HepG2 (cell line): ENCODE measurements around the gene POLR1C. TPM values are rescaled to one million over a fixed set of nuclear protein-coding genes. Genes with fewer than 3 reads are reported as not detected.

ENCODE experiments used
- CEBPB ChIP-seq: IDR thresholded peaks from 2 replicates; pipeline ENCODE4 v1.6.1; 2011; ENCODE audit warnings: low read depth, low read length, improper control_type of control experiment, borderline replicate concordance
- ELF1 ChIP-seq: sonication (generic); formaldehyde crosslinking; IDR thresholded peaks from 2 replicates; pipeline ENCODE4 v1.4.0; 2020; ENCODE audit warnings: missing genetic modification reagents
- FOXA1 ChIP-seq, 2 experiments: fragments of 450-650 bp in 1 of 2; sonication (generic) in 1 of 2; formaldehyde crosslinking in 1 of 2; IDR thresholded peaks; 2 replicates each; pipeline versions ENCODE4 v1.4.0 to v1.6.1; 2016 to 2020; ENCODE audit warnings: missing genetic modification reagents in 1 of 2
- HES4 ChIP-seq: sonication (generic); formaldehyde crosslinking; IDR thresholded peaks from 2 replicates; pipeline ENCODE4 v1.9.0; 2021; ENCODE audit warnings: mild to moderate bottlenecking, missing genetic modification reagents, borderline replicate concordance
- MAFK ChIP-seq, 2 experiments: IDR thresholded peaks in 1 of 2; conservative IDR thresholded peaks in 1 of 2; 2 replicates each; pipeline ENCODE4 v1.6.1; 2011; ENCODE audit warnings: improper control_type of control experiment in 2 of 2, low read length in 2 of 2
- MLLT10 ChIP-seq: sonication (generic); formaldehyde crosslinking; IDR thresholded peaks from 2 replicates; pipeline ENCODE4 v1.4.0; 2020; ENCODE audit warnings: missing genetic modification reagents
- NFE2L1 ChIP-seq: sonication (generic); formaldehyde crosslinking; IDR thresholded peaks from 2 replicates; pipeline ENCODE4 v1.4.0; 2020; ENCODE audit warnings: missing genetic modification reagents, mild to moderate bottlenecking, borderline replicate concordance
- NPAS2 ChIP-seq: sonication (generic); formaldehyde crosslinking; IDR thresholded peaks from 2 replicates; pipeline ENCODE4 v1.8.0; 2022; ENCODE audit warnings: mild to moderate bottlenecking, missing genetic modification reagents, borderline replicate concordance
- PTBP1 ChIP-seq: fragments of 200-400 bp; formaldehyde crosslinking; IDR thresholded peaks from 2 replicates; pipeline ENCODE4 v1.6.1; 2018; ENCODE audit warnings: low read length, low read depth; ENCODE audit not compliant: poor library complexity, severe bottlenecking
- SMYD3 ChIP-seq: sonication (generic); formaldehyde crosslinking; IDR thresholded peaks from 2 replicates; pipeline ENCODE4 v1.8.1; 2023; ENCODE audit warnings: mild to moderate bottlenecking, missing genetic modification reagents
- TEAD2 ChIP-seq: sonication (generic); formaldehyde crosslinking; IDR thresholded peaks from 2 replicates; pipeline ENCODE4 v1.9.0; 2021; ENCODE audit warnings: missing genetic modification reagents
- ZFAT ChIP-seq: sonication (generic); formaldehyde crosslinking; conservative IDR thresholded peaks from 2 replicates; pipeline ENCODE4 v1.8.1; 2023; ENCODE audit warnings: missing genetic modification reagents, inconsistent platforms
- ZFP36L2 ChIP-seq: sonication (generic); formaldehyde crosslinking; IDR thresholded peaks from 2 replicates; pipeline ENCODE4 v1.4.0; 2020; ENCODE audit warnings: missing genetic modification reagents
- ZFP62 ChIP-seq: sonication (generic); formaldehyde crosslinking; IDR thresholded peaks from 2 replicates; pipeline ENCODE4 v1.4.0; 2020; ENCODE audit warnings: missing genetic modification reagents
- ZNF234 ChIP-seq: sonication (generic); formaldehyde crosslinking; conservative IDR thresholded peaks from 2 replicates; pipeline ENCODE4 v1.5.1; 2020; ENCODE audit warnings: mild to moderate bottlenecking, missing genetic modification reagents
- ZNF235 ChIP-seq: sonication (generic); formaldehyde crosslinking; IDR thresholded peaks from 2 replicates; pipeline ENCODE4 v1.8.1; 2023; ENCODE audit warnings: mild to moderate bottlenecking, missing genetic modification reagents, borderline replicate concordance
- ZNF607 ChIP-seq: sonication (generic); formaldehyde crosslinking; IDR thresholded peaks from 2 replicates; pipeline ENCODE4 v1.5.1; 2020; ENCODE audit warnings: missing genetic modification reagents, mild to moderate bottlenecking, borderline replicate concordance
- ZNF616 ChIP-seq: sonication (generic); formaldehyde crosslinking; IDR thresholded peaks from 2 replicates; pipeline ENCODE4 v1.5.0; 2020; ENCODE audit warnings: low read depth, mild to moderate bottlenecking, missing genetic modification reagents
- ZSCAN22 ChIP-seq: sonication (generic); formaldehyde crosslinking; IDR thresholded peaks from 2 replicates; pipeline ENCODE4 v1.4.0; 2020; ENCODE audit warnings: mild to moderate bottlenecking, missing genetic modification reagents
- polyA plus RNA-seq, 8 experiments: library from polyadenylated mRNA; depleted of rRNA in 3 of 8; stranded (reverse) in 7 of 8; unstranded in 1 of 8; fragments of >200 nt; fragmentation: Illumina TruSeq in 4 of 8; extraction: Trizol in 4 of 8; gene quantifications; 2 replicates each; pipeline versions ENCODE4 v1.2.1 to v1.2.3, GENCODE V29; 2011 to 2016; ENCODE audit warnings: low read depth in 4 of 8, missing spikeins in 1 of 8, mixed read lengths in 1 of 8; ENCODE audit not compliant: insufficient read depth in 1 of 8
- total RNA-seq, 5 experiments: library from RNA; depleted of rRNA; stranded (reverse); fragments of >200 nt; fragmentation: Illumina TruSeq; extraction: Trizol; gene quantifications; 2 replicates each; pipeline ENCODE4 v1.2.3, GENCODE V29; 2016; ENCODE audit warnings: low read depth in 1 of 5
- TF ChIP-seq, protein P1 (sequence below): sonication (generic); formaldehyde crosslinking; IDR thresholded peaks from 2 replicates; pipeline ENCODE4 v1.4.0; 2020; ENCODE audit warnings: mild to moderate bottlenecking, missing genetic modification reagents
- TF ChIP-seq, protein P2 (sequence below): sonication (generic); formaldehyde crosslinking; IDR thresholded peaks from 2 replicates; pipeline ENCODE4 v1.9.0; 2021; ENCODE audit warnings: missing genetic modification reagents, mild to moderate bottlenecking, borderline replicate concordance
- TF ChIP-seq, protein P3 (sequence below): sonication (generic); formaldehyde crosslinking; IDR thresholded peaks from 2 replicates; pipeline ENCODE4 v1.8.0; 2022; ENCODE audit warnings: mild to moderate bottlenecking, missing genetic modification reagents
- TF ChIP-seq, protein P4 (sequence below): sonication (generic); formaldehyde crosslinking; IDR thresholded peaks from 2 replicates; pipeline ENCODE4 v1.5.0; 2020; ENCODE audit warnings: missing genetic modification reagents
- TF ChIP-seq, protein P5 (sequence below): sonication (generic); formaldehyde crosslinking; IDR thresholded peaks from 2 replicates; pipeline ENCODE4 v1.5.0; 2020; ENCODE audit warnings: missing genetic modification reagents

POLR1C gene
- total and polyA plus RNA-seq, 2 of the 13 experiments (the other 11 are each of a cell fraction or from before 2014, with no cell fraction given): 62.6 to 72.2 TPM

DNA sequence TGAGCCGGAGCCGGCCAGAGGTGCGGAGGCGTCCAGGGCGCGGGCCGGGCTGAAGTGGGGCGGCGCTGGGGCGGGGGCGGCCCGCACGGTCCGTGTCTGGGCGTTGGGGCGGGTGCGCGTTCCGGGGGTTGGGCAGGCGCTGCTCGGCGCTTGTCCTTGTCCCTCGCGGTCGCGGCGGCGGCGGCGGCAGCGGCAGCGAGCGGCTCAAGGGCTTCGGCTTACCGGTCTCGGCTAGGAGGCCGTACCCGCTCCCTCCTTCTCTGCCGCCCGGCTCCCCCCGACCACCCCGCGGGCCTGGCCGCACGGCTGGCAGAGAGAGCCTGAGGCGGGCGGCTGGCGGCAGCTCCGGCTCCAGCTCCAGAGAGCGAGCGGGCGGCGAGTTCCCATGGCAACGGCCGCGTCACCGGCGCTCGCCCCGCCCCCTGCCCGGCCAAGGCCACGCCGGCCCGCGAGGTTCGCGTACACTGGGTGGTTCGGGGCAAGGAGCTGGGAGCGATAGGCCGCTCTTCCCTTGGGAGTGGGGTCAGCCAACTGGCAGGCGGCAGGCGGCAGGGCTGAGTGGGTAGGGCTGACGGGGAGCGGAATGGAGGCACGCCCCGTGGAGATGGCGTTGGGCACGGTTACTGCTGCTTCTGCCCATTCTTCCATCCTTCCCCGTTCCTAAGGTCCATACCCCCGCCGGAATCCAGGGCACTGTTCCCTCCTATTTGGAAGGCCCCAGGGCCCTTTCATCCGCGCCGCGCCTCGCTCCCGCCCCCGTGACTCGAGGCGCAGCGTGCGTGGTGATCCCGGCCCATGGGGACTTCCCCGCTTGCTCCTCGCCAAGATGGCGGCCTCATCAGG, 6.7 kb upstream of the POLR1C start, which contains the start of gene LRRC73 (continued):
- TF ChIP-seq, protein P1, sequence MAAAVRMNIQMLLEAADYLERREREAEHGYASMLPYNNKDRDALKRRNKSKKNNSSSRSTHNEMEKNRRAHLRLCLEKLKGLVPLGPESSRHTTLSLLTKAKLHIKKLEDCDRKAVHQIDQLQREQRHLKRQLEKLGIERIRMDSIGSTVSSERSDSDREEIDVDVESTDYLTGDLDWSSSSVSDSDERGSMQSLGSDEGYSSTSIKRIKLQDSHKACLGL: peak; percentile 68; the same call in 1 of the 2 replicates
- TF ChIP-seq HES4 (peak; percentile 56; the same call in 1 of the 2 replicates), ZNF235 (no peak), SMYD3 (CRISPR knock-in tag) (no peak), ZNF607 (CRISPR knock-in tag) (peak; percentile 54; the same call in 1 of the 2 replicates), ZFAT (CRISPR knock-in tag) (no peak), ZNF616 (CRISPR knock-in tag) (no peak), TEAD2 (CRISPR knock-in tag) (no peak), PTBP1 (no peak), MLLT10 (CRISPR knock-in tag) (no peak), ZNF234 (CRISPR knock-in tag) (no peak), ZFP36L2 (CRISPR knock-in tag) (no peak), MAFK (conservative IDR thresholded peaks at IDR 0.05 in 1 of 2, IDR thresholded peaks at IDR 0.05 in 1 of 2; ENCODE audit: low read length in 2 of 2) (no peak), NPAS2 (no peak), FOXA1 (IDR thresholded peaks at IDR 0.05) (no peak), FOXA1 (CRISPR knock-in tag; IDR thresholded peaks at IDR 0.05) (peak; percentile 38; the same call in 1 of the 2 replicates), CEBPB (no peak), ELF1 (no peak), NFE2L1 (CRISPR knock-in tag) (peak; percentile 85; the same call in 1 of the 2 replicates), ZSCAN22 (no peak), ZFP62 (CRISPR knock-in tag) (no peak)
- TF ChIP-seq, protein P2, sequence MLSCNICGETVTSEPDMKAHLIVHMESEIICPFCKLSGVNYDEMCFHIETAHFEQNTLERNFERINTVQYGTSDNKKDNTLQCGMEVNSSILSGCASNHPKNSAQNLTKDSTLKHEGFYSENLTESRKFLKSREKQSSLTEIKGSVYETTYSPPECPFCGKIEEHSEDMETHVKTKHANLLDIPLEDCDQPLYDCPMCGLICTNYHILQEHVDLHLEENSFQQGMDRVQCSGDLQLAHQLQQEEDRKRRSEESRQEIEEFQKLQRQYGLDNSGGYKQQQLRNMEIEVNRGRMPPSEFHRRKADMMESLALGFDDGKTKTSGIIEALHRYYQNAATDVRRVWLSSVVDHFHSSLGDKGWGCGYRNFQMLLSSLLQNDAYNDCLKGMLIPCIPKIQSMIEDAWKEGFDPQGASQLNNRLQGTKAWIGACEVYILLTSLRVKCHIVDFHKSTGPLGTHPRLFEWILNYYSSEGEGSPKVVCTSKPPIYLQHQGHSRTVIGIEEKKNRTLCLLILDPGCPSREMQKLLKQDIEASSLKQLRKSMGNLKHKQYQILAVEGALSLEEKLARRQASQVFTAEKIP (CRISPR knock-in tag): no peak
- TF ChIP-seq, protein P3, sequence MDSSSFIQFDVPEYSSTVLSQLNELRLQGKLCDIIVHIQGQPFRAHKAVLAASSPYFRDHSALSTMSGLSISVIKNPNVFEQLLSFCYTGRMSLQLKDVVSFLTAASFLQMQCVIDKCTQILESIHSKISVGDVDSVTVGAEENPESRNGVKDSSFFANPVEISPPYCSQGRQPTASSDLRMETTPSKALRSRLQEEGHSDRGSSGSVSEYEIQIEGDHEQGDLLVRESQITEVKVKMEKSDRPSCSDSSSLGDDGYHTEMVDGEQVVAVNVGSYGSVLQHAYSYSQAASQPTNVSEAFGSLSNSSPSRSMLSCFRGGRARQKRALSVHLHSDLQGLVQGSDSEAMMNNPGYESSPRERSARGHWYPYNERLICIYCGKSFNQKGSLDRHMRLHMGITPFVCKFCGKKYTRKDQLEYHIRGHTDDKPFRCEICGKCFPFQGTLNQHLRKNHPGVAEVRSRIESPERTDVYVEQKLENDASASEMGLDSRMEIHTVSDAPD (CRISPR knock-in tag): no peak
- TF ChIP-seq, protein P4, sequence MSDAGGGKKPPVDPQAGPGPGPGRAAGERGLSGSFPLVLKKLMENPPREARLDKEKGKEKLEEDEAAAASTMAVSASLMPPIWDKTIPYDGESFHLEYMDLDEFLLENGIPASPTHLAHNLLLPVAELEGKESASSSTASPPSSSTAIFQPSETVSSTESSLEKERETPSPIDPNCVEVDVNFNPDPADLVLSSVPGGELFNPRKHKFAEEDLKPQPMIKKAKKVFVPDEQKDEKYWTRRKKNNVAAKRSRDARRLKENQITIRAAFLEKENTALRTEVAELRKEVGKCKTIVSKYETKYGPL (CRISPR knock-in tag): no peak
- TF ChIP-seq, protein P5, sequence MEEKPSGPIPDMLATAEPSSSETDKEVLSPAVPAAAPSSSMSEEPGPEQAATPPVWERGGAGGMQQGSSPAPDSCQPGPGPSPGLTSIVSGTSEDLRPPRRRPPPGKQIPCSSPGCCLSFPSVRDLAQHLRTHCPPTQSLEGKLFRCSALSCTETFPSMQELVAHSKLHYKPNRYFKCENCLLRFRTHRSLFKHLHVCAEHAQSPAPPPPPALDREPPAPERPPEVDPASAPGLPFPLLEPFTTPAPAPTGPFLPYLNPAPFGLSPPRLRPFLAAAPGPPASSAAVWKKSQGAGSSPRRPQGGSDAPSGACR: no peak
